ENCODE results near the gene PRXL2C.

- no peak for TF ChIP-seq CTCF (conservative IDR thresholded peaks at IDR 0.05)
- TF ChIP-seq ZFX (IDR thresholded peaks at IDR 0.05), result no peak
Observed at GRCh38 chr9:96604004-96604319, 51.2 kb downstream of the PRXL2C start.
